Osteocyte (in vitro differentiated cells): ENCODE measurements around the gene STRIP1. TPM values are rescaled to one million over a fixed set of nuclear protein-coding genes. Genes with fewer than 3 reads are reported as not detected.
A peak's percentile ranks its signal among the peaks of the same experiment; 100 is the strongest.
"Not testable (repeated sequence)": the region's sequence is repeated elsewhere in the genome, so short reads cannot be mapped to it uniquely, and the experiment has no call there.

Source experiments
- DNase-seq: peaks from one replicate; pipeline ENCODE4 v3.0.0; 2021; ENCODE audit warnings: mixed read lengths; ENCODE audit not compliant: unreplicated experiment; ENCODE audit errors: extremely low spot score
- H3K27ac Mint-ChIP-seq: one replicate; pipeline ENCODE4 v1.8.0; 2021; ENCODE audit warnings: mild to moderate bottlenecking, mixed read lengths; ENCODE audit not compliant: unreplicated experiment
- H3K27me3 Mint-ChIP-seq: one replicate; pipeline ENCODE4 v1.8.0; 2021; ENCODE audit warnings: mixed read lengths; ENCODE audit not compliant: unreplicated experiment
- H3K36me3 Mint-ChIP-seq: one replicate; pipeline ENCODE4 v1.8.0; 2021; ENCODE audit warnings: mixed read lengths; ENCODE audit not compliant: unreplicated experiment
- H3K4me1 Mint-ChIP-seq: one replicate; pipeline ENCODE4 v1.8.0; 2021; ENCODE audit warnings: mixed read lengths; ENCODE audit not compliant: unreplicated experiment
- H3K4me3 Mint-ChIP-seq: one replicate; pipeline ENCODE4 v1.8.0; 2021; ENCODE audit warnings: mild to moderate bottlenecking, moderate library complexity, mixed read lengths; ENCODE audit not compliant: unreplicated experiment
- H3K9me3 Mint-ChIP-seq: one replicate; pipeline ENCODE4 v1.8.0; 2021; ENCODE audit warnings: mixed read lengths; ENCODE audit not compliant: unreplicated experiment
- CTCF ChIP-seq: fragments of 200-600 bp; sonication (generic); IDR thresholded peaks from 2 replicates; pipeline ENCODE4 v1.5.0; 2021; ENCODE audit warnings: antibody characterized with exemption, mild to moderate bottlenecking, moderate library complexity
- total RNA-seq: library from RNA; stranded (reverse); gene quantifications from 2 replicates; pipeline ENCODE4 v1.2.1, GENCODE V29; 2021

Gene STRIP1
- total RNA-seq, 1 donor from 2014 or later: 55.7 TPM

- no peak for TF ChIP-seq CTCF
- H3K27ac Mint-ChIP-seq: peak overlapping the region; percentile 43
Measured at GRCh38 chr1:110019770-110020169, 14.7 kb upstream of the STRIP1 start.

GRCh38 chr1:110021285-110021684 is 13.1 kb upstream of the STRIP1 start:
- no peak overlapping the region for H3K4me3 Mint-ChIP-seq
- no peaks in the 10 kb centered on the region for H3K27me3 Mint-ChIP-seq
- DNase-seq: no peak
- peaks cover 53% of the 10 kb centered on the region for H3K36me3 Mint-ChIP-seq
- peaks cover 16% of the 10 kb centered on the region for H3K4me1 Mint-ChIP-seq
- no peak for TF ChIP-seq CTCF
- H3K9me3 Mint-ChIP-seq: no peaks in the 10 kb centered on the region
- peak overlapping the region; percentile 62 for H3K27ac Mint-ChIP-seq

More at GRCh38 chr1:110019770-110020169, 14.7 kb upstream of the STRIP1 start:
- H3K27me3 Mint-ChIP-seq: no peaks in the 10 kb centered on the region
- no peak for DNase-seq
- H3K4me1 Mint-ChIP-seq: peaks cover 16% of the 10 kb centered on the region
- H3K4me3 Mint-ChIP-seq: no peak overlapping the region
- peaks cover 62% of the 10 kb centered on the region for H3K36me3 Mint-ChIP-seq
- H3K9me3 Mint-ChIP-seq: no peaks in the 10 kb centered on the region

GRCh38 chr1:110024613-110025012 is 9.8 kb upstream of the STRIP1 start:
- peaks cover 36% of the 10 kb centered on the region for H3K36me3 Mint-ChIP-seq
- H3K4me3 Mint-ChIP-seq: no peak overlapping the region

GRCh38 chr1:110030687-110031086 is 3.7 kb upstream of the STRIP1 start:
- H3K36me3 Mint-ChIP-seq, H3K9me3 Mint-ChIP-seq, H3K27me3 Mint-ChIP-seq, DNase-seq: not testable (repeated sequence)
- Mint-ChIP-seq H3K4me1 (peaks cover 18% of the 10 kb centered on the region), H3K4me3 (peak overlapping the region; percentile 29), H3K27ac (peak overlapping the region; percentile 57)

More at GRCh38 chr1:110024613-110025012, 9.8 kb upstream of the STRIP1 start:
- no peaks in the 10 kb centered on the region for H3K9me3 Mint-ChIP-seq
- H3K27ac Mint-ChIP-seq: no peak overlapping the region
- no peak for TF ChIP-seq CTCF
- H3K27me3 Mint-ChIP-seq: no peaks in the 10 kb centered on the region
- H3K4me1 Mint-ChIP-seq: peaks cover 16% of the 10 kb centered on the region
- DNase-seq: no peak

GRCh38 chr1:110032327-110032726 is 2.1 kb upstream of the STRIP1 start:
- no peak for TF ChIP-seq CTCF
- H3K4me3 Mint-ChIP-seq: no peak overlapping the region
- no peak for DNase-seq
- H3K4me1 Mint-ChIP-seq: peaks cover 29% of the 10 kb centered on the region
- no peaks in the 10 kb centered on the region for H3K36me3 Mint-ChIP-seq
- H3K9me3 Mint-ChIP-seq: no peaks in the 10 kb centered on the region
- H3K27me3 Mint-ChIP-seq: no peaks in the 10 kb centered on the region
- H3K27ac Mint-ChIP-seq: no peak overlapping the region

- DNase-seq: no peak
- no peak overlapping the region for H3K27ac Mint-ChIP-seq
- no peak overlapping the region for H3K4me3 Mint-ChIP-seq
- peaks cover 4% of the 10 kb centered on the region for H3K36me3 Mint-ChIP-seq
- TF ChIP-seq CTCF: no peak
- H3K27me3 Mint-ChIP-seq: no peaks in the 10 kb centered on the region
- no peaks in the 10 kb centered on the region for H3K9me3 Mint-ChIP-seq
- peaks cover 29% of the 10 kb centered on the region for H3K4me1 Mint-ChIP-seq
Measured at GRCh38 chr1:110033421-110033820, 1.0 kb upstream of the STRIP1 start.
